Urothelium cell line (cell line): ENCODE measurements around the gene LRRC10.
A peak's percentile ranks its signal among the peaks of the same experiment; 100 is the strongest.
"Not testable (repeated sequence)": the region's sequence is repeated elsewhere in the genome, so short reads cannot be mapped to it uniquely, and the experiment has no call there.

Experiments
- DNase-seq: peaks from one replicate; pipeline ENCODE4 v3.0.0; 2011; ENCODE audit warnings: low spot score, mixed read lengths
- FAIRE-seq: peaks from 2 replicates; lab custom pipeline; 2011; peaks lifted over from hg19 to GRCh38; lab: Jason Lieb, UNC

Gene LRRC10

GRCh38 chr12:69620077-69620476 lies 9.4 kb upstream of the LRRC10 start:
- FAIRE-seq, result no peak
- DNase-seq, result no peak

GRCh38 chr12:69619050-69619449 lies 8.3 kb upstream of the LRRC10 start:
- FAIRE-seq, result no peak
- DNase-seq, result no peak

- FAIRE-seq (no peak), DNase-seq (no peak)
These were observed 5.3 kb upstream of the LRRC10 start for GRCh38 chr12:69616025-69616424.

DNA sequence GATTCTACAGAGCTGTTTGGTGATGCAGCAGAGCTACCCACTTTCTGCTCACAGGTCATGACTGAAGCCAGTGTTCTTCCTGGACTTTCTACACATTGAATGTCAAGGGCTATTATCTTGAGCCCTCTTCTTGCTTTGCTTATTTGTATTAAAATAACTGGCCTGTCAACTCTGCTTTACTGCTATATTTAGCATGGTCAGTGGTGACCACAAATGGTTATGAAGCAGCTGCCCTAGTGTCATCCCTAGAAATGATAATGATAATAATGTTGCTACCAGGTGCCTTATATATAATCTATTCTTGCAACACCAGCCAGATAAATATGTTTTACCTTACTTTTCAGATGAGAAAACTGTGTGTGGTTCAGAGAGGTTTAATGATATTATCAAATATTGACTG lies 2.6 kb upstream of the LRRC10 start:
- DNase-seq (no peak), FAIRE-seq (no peak)

DNA sequence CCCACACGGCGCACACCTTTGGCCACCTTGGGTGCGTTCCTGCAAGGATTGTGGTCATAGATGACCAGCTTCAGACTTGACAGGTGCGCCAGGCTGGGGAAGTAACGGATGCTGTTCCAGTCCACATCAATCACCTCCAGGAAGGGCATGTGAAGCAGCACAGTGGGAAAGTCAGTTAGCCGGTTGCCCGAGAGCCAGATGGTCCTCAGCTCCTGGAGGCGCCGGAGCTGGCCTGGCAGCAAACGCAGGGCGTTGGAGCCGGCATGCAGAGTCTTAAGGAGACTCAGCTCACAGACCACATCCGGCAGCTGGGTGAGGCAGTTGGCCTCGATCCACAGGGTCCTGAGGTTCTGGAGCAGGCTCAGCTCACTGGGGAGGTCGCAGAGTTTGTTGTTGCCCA lies 581 bp downstream of the LRRC10 start:
- DNase-seq (no peak), FAIRE-seq (no peak)

DNA sequence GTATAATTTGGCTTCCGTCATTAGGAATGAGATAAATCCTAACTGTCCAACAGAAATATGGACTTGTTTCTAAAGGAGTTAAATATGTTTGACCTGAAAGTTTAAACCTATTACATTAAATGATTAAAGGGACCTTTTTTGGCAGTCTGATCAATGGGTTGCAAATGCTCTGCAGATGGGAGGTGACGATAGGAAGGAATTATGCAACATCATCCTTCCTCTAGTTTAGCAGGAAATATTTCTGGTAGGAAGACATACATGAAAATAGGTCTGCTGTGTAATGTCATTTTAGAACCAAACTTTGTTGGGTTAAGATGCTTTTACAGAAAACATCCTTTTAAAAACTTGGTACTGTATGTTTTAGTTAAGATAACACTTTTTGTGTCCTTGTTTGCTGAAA lies 2.6 kb downstream of the LRRC10 start:
- DNase-seq (no peak), FAIRE-seq (no peak)

GRCh38 chr12:69604275-69604674 lies 6.4 kb downstream of the LRRC10 start:
- DNase-seq, FAIRE-seq: not testable (repeated sequence)

- not testable (repeated sequence) for DNase-seq, FAIRE-seq
These were observed 7.2 kb downstream of the LRRC10 start for GRCh38 chr12:69603556-69603955.

- DNase-seq, result no peak
- FAIRE-seq, result no peak
These were observed 7.8 kb downstream of the LRRC10 start for GRCh38 chr12:69602954-69603353.

DNA sequence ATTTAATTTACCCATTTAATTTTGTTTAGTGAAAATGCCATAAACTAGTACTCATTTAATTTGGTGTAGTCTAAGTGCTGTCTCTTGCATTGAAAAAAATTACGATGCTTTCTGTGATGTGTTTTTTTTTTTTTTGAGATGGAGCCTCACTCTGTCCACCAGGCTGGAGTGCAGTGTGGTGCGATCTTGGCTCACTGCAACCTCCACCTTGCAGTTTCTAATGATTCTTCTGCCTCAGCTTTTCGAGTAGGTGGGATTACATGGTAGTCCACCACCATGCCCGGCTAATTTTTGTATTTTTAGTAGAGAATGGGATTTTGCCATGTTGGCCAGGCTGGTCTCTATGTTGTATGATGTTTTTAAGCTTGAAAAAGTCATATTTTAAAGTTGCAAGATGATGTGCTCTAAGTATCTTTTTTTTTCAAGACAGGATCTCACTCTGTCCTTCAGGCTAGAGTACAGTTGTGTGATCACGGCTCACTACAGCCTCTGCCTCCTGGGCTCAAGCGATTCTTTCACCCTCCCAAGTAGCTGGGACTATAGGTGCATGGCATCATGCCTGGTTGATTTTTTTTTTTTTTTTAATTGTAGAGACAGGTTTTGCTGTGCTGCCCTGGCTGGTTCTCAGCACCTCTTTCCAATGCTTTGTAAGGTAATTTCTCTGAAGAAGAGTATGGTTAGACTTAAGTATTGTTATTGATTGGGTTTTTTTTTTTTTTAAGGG lies 8.6 kb downstream of the LRRC10 start:
- no peak for DNase-seq
- FAIRE-seq, result no peak

DNA sequence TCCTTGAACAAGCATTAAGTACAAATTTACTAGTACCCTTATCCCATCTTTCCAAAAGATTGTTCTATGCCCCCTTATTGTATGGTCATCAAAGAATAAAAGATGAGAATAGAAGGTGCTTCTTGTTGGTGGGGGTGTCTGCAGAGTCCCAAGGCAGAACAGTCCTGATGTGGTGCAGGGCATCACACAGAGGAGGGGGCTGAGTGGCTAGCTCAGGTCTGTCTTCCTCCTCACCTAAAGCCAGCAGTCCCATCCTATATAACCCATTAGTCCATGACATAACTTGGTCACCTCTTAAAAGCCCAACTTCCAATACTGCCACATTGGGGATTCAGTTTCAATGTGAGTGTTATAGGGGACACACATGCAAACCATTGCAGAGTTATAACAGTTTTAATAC lies 9.9 kb downstream of the LRRC10 start:
- DNase-seq (no peak), FAIRE-seq (no peak)

GRCh38 chr12:69598174-69598753 lies 12.4 kb downstream of the LRRC10 start:
- DNase-seq (no peak), FAIRE-seq (no peak)

GRCh38 chr12:69595689-69596088 lies 15.0 kb downstream of the LRRC10 start:
- DNase-seq, result no peak
- FAIRE-seq, result no peak

DNA sequence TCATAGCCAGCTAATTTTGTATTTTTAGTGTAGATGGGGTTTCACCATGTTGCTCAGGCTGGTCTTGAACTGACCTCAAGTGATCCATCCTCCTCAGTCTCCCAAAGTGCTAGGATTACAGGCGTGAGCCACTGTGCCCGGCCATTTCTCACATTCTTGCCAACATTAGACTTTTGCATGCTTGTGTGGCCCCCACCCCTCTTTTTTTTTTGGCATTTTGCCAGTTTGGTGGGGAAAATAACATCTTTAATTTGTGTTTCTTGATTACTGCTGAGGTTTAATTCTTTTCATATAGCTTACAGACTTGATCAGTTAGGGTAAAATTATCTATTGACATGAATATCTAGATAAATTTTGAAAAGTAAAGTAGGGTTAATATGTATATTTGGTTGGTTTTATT lies 21.6 kb downstream of the LRRC10 start:
- no peak for DNase-seq
- no peak for FAIRE-seq

DNA sequence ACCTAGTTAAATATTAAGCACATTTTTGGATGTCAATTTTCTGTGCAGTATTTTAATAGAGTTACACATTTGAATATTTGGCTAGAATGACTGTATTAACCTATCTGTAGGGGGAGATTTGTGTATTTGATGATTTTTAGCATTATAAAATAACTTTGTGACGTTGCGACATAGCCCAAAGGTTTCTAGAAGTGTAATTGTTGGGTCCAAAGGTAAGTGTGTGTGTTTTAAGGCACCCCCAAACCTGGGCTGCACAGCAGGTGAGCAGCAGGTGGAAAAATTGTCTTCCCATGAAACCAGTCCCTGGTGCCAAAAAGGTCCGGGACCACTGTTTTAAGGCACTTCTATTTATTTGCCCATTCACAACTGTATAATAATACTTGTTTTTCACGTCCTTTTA lies 22.2 kb downstream of the LRRC10 start:
- DNase-seq, result no peak
- no peak for FAIRE-seq

- FAIRE-seq, result no peak
- peak; percentile 90 for DNase-seq
These were observed 25.3 kb downstream of the LRRC10 start, which contains the start of gene CCT2 for GRCh38 chr12:69585189-69586062. TSS of gene CCT2 (plus strand) at chr12:69585459. CDS start at chr12:69585522, 63 bp downstream.

- peak; percentile 10 for DNase-seq
- no peak for FAIRE-seq
These were observed 27.5 kb downstream of the LRRC10 start for GRCh38 chr12:69583203-69583602.

GRCh38 chr12:69580074-69580473 lies 30.6 kb downstream of the LRRC10 start:
- DNase-seq (no peak), FAIRE-seq (no peak)

GRCh38 chr12:69579029-69579428 lies 31.7 kb downstream of the LRRC10 start:
- DNase-seq (no peak), FAIRE-seq (no peak)

- DNase-seq, result no peak
- FAIRE-seq, result no peak
These were observed 32.4 kb downstream of the LRRC10 start for GRCh38 chr12:69578283-69578682.

DNA sequence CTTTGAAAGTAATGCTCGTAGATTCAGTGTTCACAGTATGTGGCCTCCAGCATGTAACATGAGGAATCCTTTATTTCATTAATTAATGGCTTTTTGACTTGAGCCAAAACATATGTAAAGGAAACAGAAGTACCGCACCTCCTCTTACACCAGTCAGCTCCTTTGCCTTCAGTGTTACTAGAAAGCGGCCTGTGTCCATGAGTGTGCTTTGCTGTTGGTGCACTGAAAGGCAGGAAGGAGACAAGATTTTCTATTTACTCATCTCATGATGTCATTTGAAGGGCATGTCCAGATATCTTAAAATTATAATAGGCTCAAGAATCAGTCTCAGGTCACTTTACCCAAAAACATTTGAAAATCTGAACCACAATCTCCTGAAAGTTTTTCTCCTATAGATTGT lies 35.4 kb downstream of the LRRC10 start:
- DNase-seq (no peak), FAIRE-seq (no peak)
